IMR-90 (cell line): Measurements from ENCODE around the gene SGMS1. TPM values are rescaled to one million over a fixed set of nuclear protein-coding genes. Genes with fewer than 3 reads are reported as not detected.
A peak's percentile ranks its signal among the peaks of the same experiment; 100 is the strongest.

Source experiments
- ATAC-seq: fragments of 200-7000 bp; cut with Tn5 transposase; 2 replicates; pipeline ENCODE4 v1.9.1; 2020; ENCODE audit warnings: low read depth, mild to moderate bottlenecking, moderate library complexity
- BruUV-seq: library from RNA; stranded (reverse); fragments of 400-500 nt; replicated peaks from 2 replicates; lab custom pipeline; 2021; lab: Mats Ljungman, UMichigan
- CTCF ChIA-PET: fragments of 300-600 bp; formaldehyde crosslinking; extraction: SDS; loops from one replicate; lab custom pipeline; 2021; ENCODE audit warnings: antibody characterized with exemption; lab: Yijun Ruan, JAX
- POLR2A ChIA-PET: fragments of 300-600 bp; sonication (Branson Sonifier 250); formaldehyde crosslinking; loops from one replicate; lab custom pipeline; 2022; ENCODE audit warnings: antibody characterized with exemption; ENCODE audit not compliant: unreplicated experiment; lab: Charles Lee
- DNase-seq: peaks from one replicate; pipeline ENCODE4 v3.0.0; 2013
- H2AFZ ChIP-seq: replicated peaks from 2 replicates; pipeline ENCODE3; 2013; ENCODE audit warnings: low read length, mild to moderate bottlenecking; ENCODE audit not compliant: poor library complexity
- H2AK5ac ChIP-seq: 2 replicates; pipeline ENCODE4 v1.6.1; 2013; ENCODE audit warnings: low read depth, low read length, inconsistent platforms
- H2AK9ac ChIP-seq: replicated peaks from 2 replicates; pipeline ENCODE3; 2013; ENCODE audit warnings: mild to moderate bottlenecking, low read depth, low read length, moderate library complexity; ENCODE audit not compliant: poor library complexity
- H2BK120ac ChIP-seq: 2 replicates; pipeline ENCODE4 v1.6.1; 2013; ENCODE audit warnings: low read depth, low read length, inconsistent platforms
- H2BK15ac ChIP-seq: 3 replicates; pipeline ENCODE4 v1.6.1; 2013; ENCODE audit warnings: low read depth, low read length, inconsistent platforms
- H2BK20ac ChIP-seq: 2 replicates; pipeline ENCODE4 v1.6.1; 2013; ENCODE audit warnings: low read depth, mild to moderate bottlenecking, inconsistent platforms, low read length, moderate library complexity
- H2BK5ac ChIP-seq: 2 replicates; pipeline ENCODE4 v1.6.1; 2013; ENCODE audit warnings: mild to moderate bottlenecking, low read depth, low read length, inconsistent platforms; ENCODE audit not compliant: poor library complexity, severe bottlenecking
- H3K14ac ChIP-seq: replicated peaks from 2 replicates; pipeline ENCODE4 v1.6.1; 2013; ENCODE audit warnings: low read depth, low read length, inconsistent platforms
- H3K18ac ChIP-seq: 2 replicates; pipeline ENCODE4 v1.6.1; 2013; ENCODE audit warnings: low read depth, low read length, control low read depth
- H3K23ac ChIP-seq: 2 replicates; pipeline ENCODE4 v1.6.1; 2013; ENCODE audit warnings: low read depth, low read length, inconsistent platforms
- H3K27ac ChIP-seq: 2 replicates; pipeline ENCODE4 v1.5.1; 2013; ENCODE audit warnings: mild to moderate bottlenecking, control low read depth, low read length; ENCODE audit not compliant: insufficient read depth
- H3K27me3 ChIP-seq: 2 replicates; pipeline ENCODE4 v1.6.1; 2013; ENCODE audit warnings: low read length; ENCODE audit not compliant: control insufficient read depth, insufficient read depth
- H3K36me3 ChIP-seq: 2 replicates; pipeline ENCODE4 v1.6.1; 2013; ENCODE audit warnings: low read length, mixed read lengths; ENCODE audit not compliant: control insufficient read depth, insufficient read depth
- H3K4ac ChIP-seq: 2 replicates; pipeline ENCODE4 v1.6.1; 2013; ENCODE audit warnings: low read depth, low read length, inconsistent platforms
- H3K4me1 ChIP-seq: 2 replicates; pipeline ENCODE4 v1.6.1; 2013; ENCODE audit warnings: low read length, mixed read lengths; ENCODE audit not compliant: control insufficient read depth, insufficient read depth
- H3K4me2 ChIP-seq: 2 replicates; pipeline ENCODE4 v1.6.1; 2013; ENCODE audit warnings: low read depth, mild to moderate bottlenecking, control low read depth, low read length, moderate library complexity
- H3K4me3 ChIP-seq: 2 replicates; pipeline ENCODE4 v1.5.1; 2013; ENCODE audit warnings: low read depth, mild to moderate bottlenecking, control low read depth, low read length, moderate library complexity; ENCODE audit not compliant: insufficient read depth
- H3K56ac ChIP-seq: 2 replicates; pipeline ENCODE4 v1.6.1; 2013; ENCODE audit warnings: low read length, inconsistent platforms; ENCODE audit not compliant: insufficient read depth; ENCODE audit errors: extremely low read depth
- H3K79me1 ChIP-seq, 2 experiments: 2 replicates each; pipeline ENCODE4 v1.6.1; 2013; ENCODE audit warnings: low read length in 2 of 2, inconsistent platforms in 1 of 2, low read depth in 1 of 2
- H3K9ac ChIP-seq: 2 replicates; pipeline ENCODE4 v1.6.1; 2013; ENCODE audit warnings: low read depth, low read length, control low read depth
- H3K9me1 ChIP-seq: 2 replicates; pipeline ENCODE4 v1.6.1; 2013; ENCODE audit warnings: low read length, inconsistent platforms; ENCODE audit not compliant: insufficient read depth
- H3K9me3 ChIP-seq: 2 replicates; pipeline ENCODE4 v1.6.1; 2013; ENCODE audit warnings: low read length; ENCODE audit not compliant: control insufficient read depth, insufficient read depth
- H4K20me1 ChIP-seq: 2 replicates; pipeline ENCODE4 v1.6.1; 2013; ENCODE audit warnings: low read length, inconsistent platforms; ENCODE audit not compliant: insufficient read depth
- H4K5ac ChIP-seq: 2 replicates; pipeline ENCODE4 v1.6.1; 2013; ENCODE audit warnings: mild to moderate bottlenecking, low read depth, low read length, control low read depth
- H4K8ac ChIP-seq, 2 experiments: 2 replicates each; pipeline ENCODE4 v1.6.1; 2013; ENCODE audit warnings: low read depth in 2 of 2, low read length in 2 of 2, control low read depth in 1 of 2, inconsistent platforms in 1 of 2
- H4K91ac ChIP-seq: 2 replicates; pipeline ENCODE4 v1.6.1; 2013; ENCODE audit warnings: low read depth, low read length, inconsistent platforms; ENCODE audit not compliant: insufficient read depth
- BHLHE40 ChIP-seq: fragments of 150-350 bp; IDR thresholded peaks from 2 replicates; pipeline ENCODE4 v1.6.1; 2016; ENCODE audit warnings: mild to moderate bottlenecking, low read depth, low read length
- CHD1 ChIP-seq: IDR thresholded peaks from 2 replicates; pipeline ENCODE4 v1.6.1; 2012; ENCODE audit warnings: low read depth, low read length, improper control_type of control experiment
- FOS ChIP-seq: fragments of 150-350 bp; IDR thresholded peaks from 2 replicates; pipeline ENCODE4 v1.6.1; 2016; ENCODE audit warnings: low read depth, low read length
- NFE2L2 ChIP-seq: fragments of 150-350 bp; IDR thresholded peaks from 2 replicates; pipeline ENCODE4 v1.6.1; 2016; ENCODE audit warnings: low read depth, mild to moderate bottlenecking, low read length
- WGBS, 2 experiments: methylation state at CpG; one replicate each; pipeline versions ENCODE4 v1.1.5 to v1.1.7; 2013; ENCODE audit warnings: missing lambda C conversion rate in 2 of 2; ENCODE audit not compliant: insufficient read length in 1 of 2; ENCODE audit errors: extremely low coverage in 2 of 2; 5-methylcytosine and 5-hydroxymethylcytosine counted together
- dilution Hi-C: fragments of 300-500 bp; cut with HindIII; formaldehyde crosslinking; loops from one replicate; pipeline ENCODE4 v1.14.3; 2018; ENCODE audit warnings: low sequenced_read_pairs; ENCODE audit not compliant: unreplicated experiment
- in situ Hi-C: fragments of 300-500 bp; cut with MboI; formaldehyde crosslinking; loops from 3 replicates; pipeline ENCODE4 v1.14.3; 2019; ENCODE audit warnings: low sequenced_read_pairs, inconsistent platforms, mixed read lengths
- intact Hi-C: fragments of 100-400 bp; cut with micrococcal nuclease; formaldehyde crosslinking; loops from 2 replicates; pipeline ENCODE4 v1.10.0; 2022
- polyA plus RNA-seq, 3 experiments: library from polyadenylated mRNA; depleted of rRNA; stranded (reverse); fragments of >200 nt; gene quantifications; 2 replicates each; pipeline ENCODE4 v1.2.3, GENCODE V29; 2012; ENCODE audit warnings: low replicate concordance in 1 of 3
- total RNA-seq: library from RNA; depleted of rRNA; stranded (reverse); fragments of >200 nt; gene quantifications from 2 replicates; pipeline ENCODE4 v1.2.3, GENCODE V29; 2012

The SGMS1 gene
- total and polyA plus RNA-seq, 2 of the 4 experiments (the other 2 are of a cell fraction), result 9.8 to 30.8 TPM

DNA sequence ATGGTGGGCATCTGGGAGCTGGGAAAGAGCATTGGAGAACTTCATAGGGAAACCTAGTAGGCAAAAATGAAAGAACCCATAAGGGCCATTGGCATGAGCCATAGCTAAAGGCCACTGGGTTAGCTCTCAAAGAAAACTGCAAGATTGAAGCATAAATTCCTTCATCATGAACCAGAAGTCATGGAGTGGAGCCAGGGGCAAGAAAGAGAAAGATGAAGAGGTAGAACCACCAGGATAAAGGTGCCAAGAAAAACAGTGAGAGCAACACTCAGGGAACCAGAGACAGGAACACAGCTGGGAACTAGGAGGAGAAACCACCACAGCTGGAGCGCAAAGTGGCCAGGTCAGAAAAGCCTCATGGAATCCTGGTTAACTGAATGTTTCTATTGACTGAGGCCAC, 11.5 kb upstream of the SGMS1 start:
- DNase-seq (peak; percentile 94), ATAC-seq (peak; percentile 87)
- no peaks in the 10 kb centered on the region for H3K79me1 ChIP-seq
- H2BK120ac ChIP-seq, result no peak overlapping the region
- H2AK5ac ChIP-seq, result no peak overlapping the region
- no peaks in the 10 kb centered on the region for H4K20me1 ChIP-seq
- intact Hi-C loops (no loop called here), dilution Hi-C loops (no loop called here), in situ Hi-C loops (no loop called here)
- H2BK20ac ChIP-seq, result no peak overlapping the region
- no peak overlapping the region for H4K8ac ChIP-seq
- no peak overlapping the region for H3K23ac ChIP-seq
- H3K9me3 ChIP-seq, result no peaks in the 10 kb centered on the region
- no peak overlapping the region for H3K18ac ChIP-seq
- no peaks in the 10 kb centered on the region; the same call in 1 of the 2 replicates for H3K27me3 ChIP-seq
- H3K36me3 ChIP-seq, result no peaks in the 10 kb centered on the region
- no peak overlapping the region for H3K4me3 ChIP-seq
- H2BK5ac ChIP-seq, result no peak overlapping the region
- no peak overlapping the region for H3K27ac ChIP-seq
- CTCF ChIA-PET, result interaction anchor here (0.6 kb wide), 1 partner anchor 11 kb away, joined by 3 read pairs; no protein-coding TSS in a partner anchor
- POLR2A ChIA-PET, result no interaction called here
- no peak overlapping the region for H2BK15ac ChIP-seq
- peaks cover 3% of the 10 kb centered on the region for H3K4me1 ChIP-seq
- WGBS, 2 experiments, result no CpG with 5 or more reads among the region's 1 CpG
- no peak overlapping the region for H3K14ac ChIP-seq
- no peak overlapping the region for H3K56ac ChIP-seq
- 0 out of 2 replicates have a peak, but pooled peaks cover 2% of the 10 kb centered on the region for H3K9me1 ChIP-seq
- TF ChIP-seq BHLHE40 (no peak), NFE2L2 (no peak), CHD1 (no peak), FOS (0 out of 2 replicates have a peak, but pooled peaks have one; percentile 17)
- no peak overlapping the region for H3K9ac ChIP-seq
- H4K91ac ChIP-seq, result no peak overlapping the region
- peak overlapping the region; percentile 6 for H2AFZ ChIP-seq
- no peak overlapping the region for H3K4me2 ChIP-seq
- no peak overlapping the region for H3K4ac ChIP-seq
- H4K5ac ChIP-seq, result 0 out of 2 replicates have a peak overlapping the region, but pooled peaks have one; percentile 31
- no peak overlapping the region for H2AK9ac ChIP-seq
- no TSS peak for BruUV-seq
